ENCODE data around the gene SEMA6A.
"Not testable (repeated sequence)": the region's sequence is repeated elsewhere in the genome, so short reads cannot be mapped to it uniquely, and the experiment has no call there.

SEMA6A gene

DNA sequence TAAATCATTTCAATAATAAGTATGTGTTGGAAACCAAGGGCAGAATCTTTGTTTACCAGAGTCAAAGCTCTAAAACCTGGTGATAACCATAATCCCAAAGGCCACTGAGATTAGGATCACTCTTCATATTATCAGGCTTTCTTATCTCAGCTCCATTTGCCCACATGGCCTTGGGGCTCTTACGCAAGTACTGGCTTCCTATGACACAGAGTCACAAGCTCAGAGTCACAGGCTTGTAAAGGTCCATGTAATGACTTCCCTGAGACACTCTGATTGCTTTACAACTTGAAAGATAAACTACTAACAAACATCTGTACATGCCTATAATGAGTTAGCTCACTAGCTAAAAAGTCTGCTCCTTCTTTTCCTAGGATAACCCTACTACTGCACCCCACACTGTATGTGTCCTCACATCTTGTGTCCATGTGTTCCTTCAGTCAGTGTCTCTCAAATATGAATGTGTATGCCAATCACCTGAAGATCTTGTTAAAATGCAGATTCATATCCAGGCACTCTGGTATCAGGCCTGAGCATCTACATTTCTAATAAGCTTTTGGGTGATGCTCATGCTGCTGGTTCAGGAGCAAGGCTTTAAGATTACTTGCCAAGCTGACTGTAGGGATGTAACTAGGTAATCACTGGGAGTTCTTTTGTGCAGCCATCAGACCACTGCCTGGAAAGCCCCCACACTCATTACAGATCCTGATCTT lies 28.4 kb downstream of the SEMA6A start:
- DNase-seq = no peak

DNA sequence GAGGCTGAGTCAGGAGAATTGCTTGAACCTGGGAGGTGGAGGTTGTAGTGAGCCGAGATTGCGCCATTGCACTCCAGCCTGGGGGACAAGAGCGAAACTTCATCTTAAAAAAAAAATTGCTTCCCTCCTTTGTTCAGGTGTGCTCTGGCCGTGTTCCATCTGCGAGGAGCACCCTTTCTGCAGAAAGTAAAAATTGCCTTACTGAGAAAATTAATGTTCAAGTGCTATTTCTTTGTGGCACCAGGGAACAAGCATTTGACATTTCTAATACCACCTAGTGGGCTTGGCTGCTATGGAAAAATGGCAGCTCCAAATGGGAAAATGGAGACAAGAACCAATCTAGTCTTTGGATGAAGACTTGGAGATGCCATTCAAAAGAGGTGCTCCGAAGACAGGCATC lies 29.2 kb downstream of the SEMA6A start:
- DNase-seq = not testable (repeated sequence)

DNA sequence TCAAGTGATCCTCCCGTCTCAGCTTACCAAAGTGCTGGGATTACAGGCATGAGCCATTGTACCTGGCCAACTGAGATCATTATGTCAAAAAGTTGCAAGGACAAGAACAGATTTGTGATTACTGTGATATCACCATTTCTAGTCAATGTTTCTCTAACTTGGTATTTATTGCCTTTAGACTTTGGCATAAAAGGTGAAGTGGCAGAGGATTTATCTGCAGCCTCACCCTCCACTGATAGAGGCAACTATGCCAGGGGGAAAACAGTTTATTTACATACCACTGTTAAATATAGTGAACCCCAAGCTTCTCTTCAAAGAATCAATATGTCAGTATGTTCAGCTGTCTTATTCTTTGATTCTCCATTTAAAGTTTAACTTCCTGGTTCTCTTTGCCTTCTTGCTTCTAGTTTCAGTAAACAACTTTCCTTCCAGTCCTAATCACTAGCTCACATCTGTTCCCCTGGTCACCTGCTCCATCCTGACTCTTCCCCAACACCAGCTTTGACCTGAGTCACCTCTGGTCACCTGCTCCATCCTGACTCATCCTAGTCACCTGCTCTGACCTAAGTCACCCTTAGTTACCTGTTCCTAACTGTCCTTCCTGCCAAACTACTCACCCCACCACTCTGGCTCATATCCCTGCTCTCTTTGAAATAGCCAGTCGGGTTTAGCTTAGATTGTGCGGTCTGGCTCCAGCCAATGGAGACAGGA lies 29.9 kb downstream of the SEMA6A start:
- DNase-seq = no peak

DNA sequence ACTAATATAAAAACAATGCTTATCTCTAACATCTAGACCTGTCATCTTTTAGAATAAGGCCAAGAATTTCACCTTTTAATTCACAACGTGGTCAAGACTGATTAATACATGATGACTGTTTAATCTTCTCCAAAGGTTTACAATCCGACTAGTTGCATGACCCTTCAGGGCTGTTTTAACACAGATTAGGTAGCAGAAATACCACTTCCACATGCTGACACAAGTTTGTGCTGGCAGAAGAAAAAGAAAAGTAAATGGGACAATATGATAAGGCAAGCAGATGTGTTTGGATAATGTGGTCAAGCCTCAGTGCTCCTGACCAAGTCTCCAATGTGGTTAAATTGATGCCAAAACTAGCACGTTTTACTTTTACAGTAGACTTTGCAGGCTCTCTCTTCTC lies 31.1 kb downstream of the SEMA6A start:
- no peak for DNase-seq

DNA sequence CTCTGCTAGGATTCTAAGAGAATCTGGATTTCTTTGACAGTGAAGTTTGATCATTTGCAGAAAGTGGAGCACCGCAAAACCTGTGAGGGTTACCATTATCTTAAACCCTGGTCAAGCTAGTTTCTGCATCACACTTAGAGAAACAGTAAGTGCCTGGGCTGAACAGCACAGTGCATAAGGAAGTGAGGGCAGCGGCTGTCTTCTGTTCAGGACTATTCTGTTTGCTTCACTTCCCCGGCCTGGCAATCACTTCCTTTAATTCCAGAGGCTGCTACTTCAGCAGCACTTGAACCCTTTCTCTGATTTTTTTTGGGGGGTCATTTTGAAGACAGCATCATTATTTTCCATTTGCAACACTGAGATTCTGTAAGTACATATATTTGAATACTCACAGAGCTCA lies 32.0 kb downstream of the SEMA6A start:
- no peak for DNase-seq

DNA sequence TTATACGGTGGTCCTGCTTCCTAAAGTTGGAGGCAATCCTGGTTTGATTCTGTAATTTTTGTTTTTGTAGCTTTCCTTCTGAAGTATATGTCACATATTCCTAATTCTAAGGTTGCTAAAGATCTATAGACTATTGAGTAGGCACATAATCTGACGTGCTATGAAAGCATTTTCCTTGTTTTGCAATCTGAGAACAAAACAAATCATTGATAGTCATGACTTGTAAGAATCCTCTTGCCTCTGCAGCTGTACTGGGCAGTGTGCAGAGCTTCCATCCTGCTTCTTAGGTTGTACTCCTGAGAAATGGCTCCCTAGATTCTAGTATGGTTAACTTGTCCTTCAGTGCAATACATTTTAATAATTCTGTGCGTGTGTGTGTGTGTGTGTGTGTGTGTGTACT lies 35.4 kb downstream of the SEMA6A start:
- no peak for DNase-seq

DNA sequence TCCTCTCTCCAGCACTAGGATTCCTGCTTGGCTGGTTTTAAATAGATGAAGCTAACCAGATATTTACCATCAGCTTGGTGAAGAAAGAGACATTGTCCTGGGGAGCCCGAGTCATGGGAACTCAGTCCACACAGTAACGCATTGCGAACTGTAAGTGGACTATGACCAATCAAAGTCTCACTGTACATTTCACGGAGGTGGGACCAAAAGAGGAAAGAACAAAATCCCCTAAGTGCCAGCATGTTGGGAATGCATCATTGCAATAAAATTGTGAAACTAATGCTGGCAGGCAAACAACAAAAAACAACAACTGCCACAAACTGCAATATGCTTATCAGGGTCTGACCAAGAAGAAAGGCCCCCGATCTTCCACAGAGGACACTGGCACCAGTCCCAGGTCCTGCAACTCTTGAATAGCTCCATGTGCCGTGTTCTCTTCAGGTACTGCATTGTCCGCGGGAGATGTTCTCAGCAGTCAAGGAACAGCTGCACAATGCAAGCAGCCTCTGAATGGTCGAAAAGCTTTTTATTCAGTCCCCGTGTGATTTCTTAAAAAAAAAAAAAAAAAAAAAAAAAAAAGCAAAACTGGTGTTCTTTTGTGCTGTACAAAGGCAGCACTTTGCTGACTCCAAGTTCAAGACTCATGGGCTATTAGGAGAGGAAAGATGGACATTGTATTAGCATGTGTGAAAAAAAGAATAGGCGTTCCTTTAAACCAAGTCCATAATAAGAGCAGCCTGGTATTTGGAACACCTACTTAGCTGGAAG lies 38.1 kb downstream of the SEMA6A start:
- DNase-seq = no peak

DNA sequence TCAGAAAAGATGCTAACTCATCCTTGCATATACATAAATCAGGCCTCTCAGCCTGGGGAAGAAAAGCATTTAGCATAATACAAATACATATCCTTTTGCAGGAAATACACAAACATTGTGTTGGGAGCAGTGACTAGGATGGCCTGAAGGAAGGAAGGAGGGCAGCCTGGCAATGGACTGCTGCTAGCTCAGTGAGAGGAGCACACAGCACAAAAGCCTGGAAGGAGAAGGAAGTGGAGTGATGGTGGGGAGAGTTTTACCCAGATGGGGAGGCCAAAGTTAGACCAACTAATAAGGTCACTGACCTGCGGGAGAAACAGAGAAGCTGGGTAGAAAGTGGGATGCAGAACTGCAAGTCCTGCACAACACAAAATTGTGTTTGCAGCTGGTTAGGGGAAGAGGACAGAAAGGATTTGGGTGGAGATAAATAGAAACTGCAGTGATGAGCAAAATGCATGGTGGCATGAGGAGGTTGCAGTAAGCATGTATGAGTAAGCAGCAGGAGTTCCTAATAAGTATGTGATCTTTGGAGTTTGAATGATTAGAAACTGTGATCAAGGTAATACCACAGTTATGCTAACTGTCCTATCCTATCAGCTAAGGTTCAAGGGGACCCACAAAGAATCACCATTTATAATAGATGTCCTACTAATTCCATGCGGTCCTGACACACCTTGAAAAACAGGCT lies 39.5 kb downstream of the SEMA6A start:
- no peak for DNase-seq

DNA sequence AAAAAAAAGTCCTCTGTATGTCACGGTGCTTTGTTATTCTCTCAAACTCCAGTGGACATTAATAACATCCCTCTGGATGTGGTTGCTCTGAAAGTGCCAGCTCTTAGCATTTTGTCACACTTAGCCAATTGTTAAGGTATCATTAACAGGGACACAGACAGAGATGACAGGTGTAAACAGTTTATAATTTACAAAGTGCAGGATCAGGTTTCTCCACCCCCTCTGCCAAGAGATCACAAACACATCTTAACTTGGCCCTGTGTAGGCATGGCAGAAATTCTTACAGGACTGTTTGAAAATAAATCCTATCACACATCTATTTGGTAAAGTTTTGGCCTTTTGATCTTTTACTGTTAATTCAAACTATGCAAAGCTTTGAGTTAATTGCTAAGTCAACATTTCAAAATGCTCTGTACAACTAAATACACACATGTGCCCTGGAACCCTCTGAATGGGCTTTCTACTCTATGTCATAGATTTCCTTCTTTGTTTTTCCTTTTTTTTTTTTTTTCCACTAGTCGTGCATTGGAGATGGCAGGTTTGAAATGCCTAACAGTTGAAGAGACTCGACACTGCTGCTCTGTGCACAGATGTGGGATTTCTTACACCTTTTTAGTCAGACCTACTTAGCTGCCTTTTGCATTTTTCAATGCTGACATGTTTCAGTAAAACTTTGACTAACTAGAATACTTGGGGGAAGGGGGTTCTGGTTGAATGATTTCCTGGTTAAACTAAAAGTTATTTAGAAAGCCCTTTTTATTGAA lies 41.7 kb downstream of the SEMA6A start:
- no peak for DNase-seq

DNA sequence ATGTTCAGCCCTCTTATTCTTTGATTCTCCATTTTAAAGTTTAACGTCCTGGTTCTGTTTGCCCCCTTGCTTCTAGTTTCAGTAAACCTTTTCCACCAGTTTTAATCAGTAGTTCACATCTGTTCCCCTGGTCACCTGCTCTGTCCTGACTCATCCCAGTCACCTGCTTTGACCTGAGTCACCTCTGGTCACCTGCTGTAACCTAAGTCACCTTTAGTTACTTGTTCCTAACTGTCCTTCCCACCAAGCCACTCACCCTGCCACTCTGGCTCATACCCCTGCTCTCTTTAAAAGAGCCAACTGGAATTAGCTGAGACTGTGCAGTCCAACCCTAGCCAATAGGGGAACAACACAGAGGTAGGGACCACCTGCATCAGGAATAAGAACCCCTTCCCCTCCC lies 43.0 kb downstream of the SEMA6A start:
- DNase-seq = no peak

DNA sequence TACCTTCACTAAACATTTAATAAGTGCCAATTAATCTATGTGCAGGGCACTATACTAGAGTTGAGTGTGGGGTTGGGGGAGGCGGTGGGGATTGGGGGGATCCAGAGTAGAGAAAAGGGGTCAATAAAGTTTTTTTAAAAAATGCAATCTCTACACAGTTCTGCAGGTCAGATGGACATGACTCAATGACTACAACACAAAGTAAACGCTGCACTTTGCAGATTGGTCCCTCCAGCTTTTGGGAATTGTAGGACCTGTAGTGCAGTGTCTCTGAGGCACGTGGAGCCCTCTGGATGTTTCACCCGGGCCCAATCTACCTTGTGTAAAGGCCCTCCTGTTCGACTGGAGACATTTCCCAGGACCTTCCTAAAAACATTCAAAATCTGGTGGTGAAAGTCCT lies 43.5 kb downstream of the SEMA6A start:
- no peak for DNase-seq

DNA sequence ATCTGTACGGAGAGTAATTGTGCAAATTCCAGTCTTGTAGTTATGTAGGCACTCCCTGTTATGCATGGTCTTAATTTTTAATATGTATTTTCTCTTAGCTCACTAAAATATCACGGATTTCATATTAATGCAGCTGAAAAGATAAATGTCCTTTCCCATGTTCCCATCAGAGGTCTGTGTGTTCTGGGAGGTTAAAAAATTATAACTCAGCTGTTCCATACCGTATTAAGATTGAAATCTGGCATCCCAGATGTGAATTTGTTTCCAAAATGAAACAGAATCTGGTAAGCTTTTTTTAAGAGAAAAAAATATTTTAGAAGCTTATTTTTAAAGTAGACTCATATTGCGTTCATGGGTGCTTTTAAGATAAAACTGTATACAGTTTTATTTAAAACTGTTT lies 44.3 kb downstream of the SEMA6A start:
- no peak for DNase-seq

DNA sequence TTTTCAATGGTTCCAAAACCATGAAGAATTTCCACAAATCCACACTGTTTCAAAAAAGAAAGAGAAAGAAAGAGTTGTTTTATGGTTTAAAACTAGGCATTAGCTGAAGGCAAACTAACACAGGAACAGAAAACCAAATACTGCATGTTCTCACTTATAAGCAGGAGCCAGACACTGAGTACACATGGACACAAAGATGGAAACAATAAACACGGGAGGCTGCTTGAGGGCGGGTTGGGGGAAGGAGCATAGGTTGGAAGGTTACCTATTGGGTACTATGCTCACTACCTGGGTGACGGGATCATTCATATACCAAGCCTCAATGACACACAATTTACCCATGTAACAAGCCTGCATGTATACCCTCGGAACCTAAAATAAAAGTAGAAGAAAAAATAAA lies 45.0 kb downstream of the SEMA6A start:
- DNase-seq = no peak

DNA sequence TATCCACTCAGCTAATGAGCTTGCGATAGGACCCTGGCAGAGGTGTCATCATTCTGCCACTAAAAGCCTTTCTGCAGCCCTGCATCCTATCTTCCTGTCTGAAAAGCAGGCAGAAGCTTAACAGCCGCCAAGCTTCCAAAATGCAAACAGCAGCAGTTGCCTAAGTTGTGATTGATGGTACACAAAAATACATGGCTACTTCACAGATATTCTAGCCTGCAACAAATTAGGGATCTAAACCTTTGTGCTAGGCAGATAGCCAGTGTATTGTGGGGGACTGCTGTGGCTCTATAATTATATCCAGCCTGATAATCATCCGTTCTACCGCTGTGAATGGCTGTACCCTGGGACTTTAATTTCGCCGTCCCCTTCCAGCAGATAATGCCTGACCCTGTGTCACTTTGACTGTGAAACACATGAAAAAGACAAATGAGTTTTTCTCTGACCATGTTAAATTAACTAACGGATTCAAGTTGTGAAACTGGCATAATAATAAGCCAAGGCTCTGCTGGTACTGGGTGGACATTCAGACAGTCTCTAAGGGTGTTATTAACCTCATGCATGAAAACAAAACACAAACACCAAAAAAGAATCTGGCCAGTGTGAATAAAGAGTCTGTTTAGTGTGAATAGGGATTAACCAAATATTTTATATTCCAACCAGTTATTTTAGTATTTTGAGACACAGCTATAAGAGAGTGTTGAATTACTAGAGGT lies 45.9 kb downstream of the SEMA6A start:
- DNase-seq = no peak

DNA sequence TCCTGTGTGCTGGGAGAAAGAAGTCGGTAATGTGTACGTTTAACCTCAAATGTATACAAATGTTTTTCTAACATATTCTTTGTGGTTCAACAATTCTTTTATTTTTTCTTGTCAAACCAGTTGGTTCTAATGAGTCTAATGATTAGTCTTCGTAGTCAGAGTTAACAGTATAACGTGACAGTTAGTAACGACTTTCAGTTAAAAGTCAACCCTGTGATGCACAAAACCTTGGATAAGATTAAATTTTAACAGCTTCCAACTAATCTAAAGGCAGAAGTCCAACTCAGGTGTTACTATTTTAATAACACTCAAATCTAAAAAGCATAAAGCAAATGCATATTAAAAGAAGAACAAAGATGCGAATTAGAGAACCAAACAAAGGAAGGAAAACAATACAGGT lies 47.0 kb downstream of the SEMA6A start:
- DNase-seq = no peak

DNA sequence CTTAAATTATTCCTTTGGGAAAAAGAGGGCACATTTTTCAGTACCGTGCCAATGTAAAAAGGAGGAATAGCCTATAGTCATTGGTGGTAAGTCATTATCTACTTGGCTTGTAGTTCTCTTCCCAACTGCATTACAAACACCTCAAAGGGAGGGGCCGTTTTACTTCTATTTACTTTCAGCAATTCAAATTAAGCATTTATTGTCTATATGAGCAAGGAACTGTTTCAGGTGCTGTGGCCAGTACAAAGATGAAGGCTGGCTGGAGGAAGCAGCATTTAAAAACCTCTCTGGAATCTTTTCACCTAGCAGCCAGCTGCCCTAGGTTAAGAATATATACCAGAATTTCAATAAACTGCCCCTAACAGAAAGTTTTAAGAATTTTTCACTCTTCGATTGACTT lies 48.9 kb downstream of the SEMA6A start:
- DNase-seq = no peak

DNA sequence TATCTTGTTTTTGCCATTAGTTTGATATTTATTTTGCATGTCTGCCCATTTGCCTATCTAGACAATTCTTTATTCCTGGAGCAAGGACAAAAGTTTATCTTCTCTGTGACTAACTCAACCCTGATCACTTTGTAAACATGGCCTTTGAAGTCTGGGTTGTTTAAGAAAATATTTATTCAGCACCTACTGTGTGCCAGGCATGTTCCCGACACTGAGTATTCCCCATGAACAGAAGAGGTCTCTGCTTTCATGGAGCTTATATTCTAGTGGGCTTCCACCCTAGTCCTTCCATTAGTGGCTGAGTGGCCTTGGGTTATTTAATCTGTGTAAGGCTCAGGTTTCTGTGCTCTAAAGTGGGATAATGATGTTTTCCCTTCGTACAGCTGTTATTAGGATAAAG lies 49.7 kb downstream of the SEMA6A start:
- DNase-seq = no peak

DNA sequence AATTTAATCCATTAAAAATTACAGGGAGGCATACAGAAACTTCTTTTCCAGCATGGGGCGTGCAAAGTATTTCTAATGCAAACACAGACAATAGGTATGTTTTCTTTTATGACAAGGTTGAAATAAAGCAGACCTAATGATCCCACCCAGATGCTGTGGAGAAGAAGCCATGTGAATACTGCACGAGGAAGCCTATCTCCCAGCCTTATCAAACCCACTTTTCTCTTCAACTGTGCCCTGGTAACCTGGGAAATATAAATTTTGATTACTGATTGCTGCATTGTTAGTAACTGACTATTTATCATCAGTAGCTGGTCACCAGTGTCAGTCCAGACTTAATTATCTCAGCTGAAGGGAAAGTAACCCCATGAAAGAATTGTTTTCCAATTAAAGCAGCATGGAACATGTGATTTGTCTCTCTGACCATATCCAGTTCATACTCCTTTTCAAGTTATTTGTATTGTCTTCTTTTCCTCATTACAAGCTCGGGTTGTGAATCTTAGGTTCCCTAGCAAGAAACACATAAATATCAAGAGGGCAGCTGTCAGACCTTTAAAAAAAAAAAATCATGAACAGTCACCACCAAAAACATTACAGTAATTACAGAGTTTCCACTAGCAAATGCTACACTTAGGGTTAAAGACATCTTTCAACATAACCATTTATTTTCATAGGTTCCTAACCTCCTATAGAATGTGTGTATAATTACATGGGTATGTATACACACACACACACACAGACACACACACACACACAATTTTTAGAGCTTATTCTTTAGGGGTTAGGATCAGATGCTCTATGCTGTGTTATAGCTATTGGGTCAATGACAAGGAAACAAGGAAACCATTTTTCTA lies 50.3 kb downstream of the SEMA6A start:
- DNase-seq = no peak

DNA sequence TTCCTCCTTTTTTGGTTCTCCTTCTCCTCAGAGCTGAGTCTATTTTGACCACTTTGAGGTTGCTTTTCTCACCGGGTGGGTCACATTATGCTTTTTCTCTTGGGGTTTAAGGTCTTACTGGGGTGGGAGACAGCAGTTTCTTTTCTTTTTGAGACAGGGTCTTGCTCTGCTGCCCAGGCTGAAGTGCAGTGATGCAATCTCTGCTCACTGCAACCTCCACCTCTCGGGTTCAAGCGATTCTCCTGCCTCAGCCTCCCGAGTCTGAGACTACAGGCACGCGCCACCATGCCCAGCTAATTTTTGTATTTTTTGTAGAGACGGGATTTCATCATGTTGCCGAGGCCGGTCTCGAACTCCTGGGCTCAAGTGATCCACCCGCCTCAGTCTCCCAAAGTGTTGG lies 51.4 kb downstream of the SEMA6A start:
- DNase-seq = not testable (repeated sequence)

DNA sequence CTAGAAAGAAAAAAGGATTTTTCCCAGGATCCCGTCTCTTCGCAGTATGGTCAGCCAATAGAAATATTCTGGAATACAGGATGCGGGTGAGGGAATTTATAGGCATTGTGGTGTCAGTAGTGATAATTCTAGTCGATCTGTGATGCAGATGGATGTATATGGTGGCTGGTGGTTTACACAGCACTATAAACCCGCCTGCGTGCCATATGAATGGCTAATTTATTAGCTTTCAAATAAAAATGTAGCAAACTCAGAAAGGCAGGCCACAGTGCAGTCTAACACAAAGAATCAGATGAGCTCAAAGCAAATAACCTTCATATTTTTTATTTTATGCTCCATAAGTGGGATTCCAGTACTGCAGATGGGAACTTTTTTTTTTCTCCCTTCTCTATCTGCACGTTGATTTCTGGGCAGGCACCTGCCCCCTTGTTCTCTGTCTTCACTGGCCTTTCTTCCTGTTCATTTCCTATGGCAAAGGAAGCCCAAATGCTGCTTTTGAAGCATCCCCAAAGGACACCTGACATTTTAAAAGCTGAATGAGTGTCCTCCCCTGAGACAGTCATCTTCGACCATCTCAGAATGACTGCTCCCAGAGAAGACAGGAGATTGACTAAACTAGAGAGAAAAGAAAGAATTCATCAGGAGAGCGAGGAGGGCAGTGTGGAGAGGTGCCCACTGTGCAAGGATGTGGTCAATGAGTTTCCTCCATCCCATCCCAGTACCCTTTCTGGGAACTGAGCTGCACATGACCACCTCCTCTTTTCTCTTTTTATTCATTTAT lies 52.1 kb downstream of the SEMA6A start:
- no peak for DNase-seq
